GM06990 (cell line): ENCODE results near the gene TTC23.

Experiments
- DNase-seq: peaks from one replicate; pipeline ENCODE4 v3.0.0-alpha.2; 2011; ENCODE audit not compliant: insufficient read length; ENCODE audit errors: extremely low read depth
- H3K27me3 ChIP-seq: replicated peaks from 2 replicates; pipeline ENCODE4 v1.6.0; 2011; ENCODE audit warnings: low read length; ENCODE audit not compliant: control insufficient read depth, insufficient read depth
- H3K36me3 ChIP-seq: 2 replicates; pipeline ENCODE4 v1.5.1; 2011; ENCODE audit warnings: low read length; ENCODE audit not compliant: control insufficient read depth, insufficient read depth
- H3K4me3 ChIP-seq: replicated peaks from 2 replicates; pipeline ENCODE4 v1.5.1; 2011; ENCODE audit warnings: low read depth, mild to moderate bottlenecking, control low read depth, low read length
- CTCF ChIP-seq: IDR thresholded peaks from 2 replicates; pipeline ENCODE4 v1.5.1; 2011; ENCODE audit warnings: low read length, control low read depth, mild to moderate bottlenecking, inconsistent platforms; ENCODE audit not compliant: insufficient read depth, poor library complexity, severe bottlenecking

The TTC23 gene

GRCh38 chr15:99273801-99274200 lies 24.4 kb upstream of the TTC23 start:
- TF ChIP-seq CTCF: no peak

GRCh38 chr15:99268431-99268830 lies 19.1 kb upstream of the TTC23 start:
- Histone ChIP-seq H3K4me3 (no peak overlapping the region), H3K36me3 (peaks cover 1% of the 10 kb centered on the region; the same call in 1 of the 2 replicates), H3K27me3 (no peaks in the 10 kb centered on the region)
- no peak for DNase-seq
- no peak for TF ChIP-seq CTCF

More at GRCh38 chr15:99273801-99274200, 24.4 kb upstream of the TTC23 start:
- no peaks in the 10 kb centered on the region for H3K27me3 ChIP-seq
- H3K4me3 ChIP-seq: no peak overlapping the region
- DNase-seq: no peak
- H3K36me3 ChIP-seq: no peaks in the 10 kb centered on the region

- no peak overlapping the region for H3K4me3 ChIP-seq
- H3K36me3 ChIP-seq: peaks cover 1% of the 10 kb centered on the region; the same call in 1 of the 2 replicates
- no peak for TF ChIP-seq CTCF
- no peaks in the 10 kb centered on the region for H3K27me3 ChIP-seq
- no peak for DNase-seq
These were observed 18.6 kb upstream of the TTC23 start for GRCh38 chr15:99267957-99268356.

- no peak for TF ChIP-seq CTCF
- Histone ChIP-seq H3K4me3 (no peak overlapping the region), H3K36me3 (peaks cover 1% of the 10 kb centered on the region; the same call in 1 of the 2 replicates), H3K27me3 (no peaks in the 10 kb centered on the region)
- DNase-seq: no peak
These were observed 16.2 kb upstream of the TTC23 start for GRCh38 chr15:99265541-99266070.

GRCh38 chr15:99264125-99264524 lies 14.7 kb upstream of the TTC23 start:
- Histone ChIP-seq H3K36me3 (peaks cover 1% of the 10 kb centered on the region; the same call in 1 of the 2 replicates), H3K27me3 (no peaks in the 10 kb centered on the region), H3K4me3 (no peak overlapping the region)
- no peak for TF ChIP-seq CTCF
- DNase-seq: no peak
